GM23248 (cell line): ENCODE data around the gene PAK4. TPM values are rescaled to one million over a fixed set of nuclear protein-coding genes. Genes with fewer than 3 reads are reported as not detected.
A peak's percentile ranks its signal among the peaks of the same experiment; 100 is the strongest.

Experiments used
- DNase-seq: peaks from one replicate; pipeline ENCODE4 v3.0.0-alpha.2; 2015
- H2AFZ ChIP-seq: fragments of 200-600 bp; sonication (generic); 2 replicates; pipeline ENCODE4 v1.6.1; 2016; ENCODE audit warnings: antibody characterized with exemption
- H3F3A ChIP-seq: fragments of 200-600 bp; sonication (generic); 2 replicates; pipeline ENCODE4 v1.6.1; 2016; ENCODE audit warnings: mild to moderate bottlenecking, antibody characterized with exemption, mixed run types; ENCODE audit not compliant: insufficient read depth
- H3K27ac ChIP-seq: fragments of 200-600 bp; sonication (generic); 2 replicates; pipeline ENCODE4 v1.5.1; 2016; ENCODE audit warnings: mild to moderate bottlenecking
- H3K27me3 ChIP-seq: fragments of 200-600 bp; sonication (generic); replicated peaks from 2 replicates; pipeline ENCODE4 v1.6.1; 2016; ENCODE audit warnings: mild to moderate bottlenecking; ENCODE audit not compliant: insufficient read depth
- H3K36me3 ChIP-seq: fragments of 200-600 bp; sonication (generic); 2 replicates; pipeline ENCODE4 v1.6.1; 2016; ENCODE audit warnings: low read depth, mild to moderate bottlenecking
- H3K4me1 ChIP-seq: fragments of 200-600 bp; sonication (generic); 2 replicates; pipeline ENCODE4 v1.6.1; 2016; ENCODE audit warnings: mild to moderate bottlenecking; ENCODE audit not compliant: insufficient read depth
- H3K4me2 ChIP-seq: fragments of 200-600 bp; sonication (generic); one replicate; pipeline ENCODE4 v1.6.1; 2016; ENCODE audit warnings: mild to moderate bottlenecking; ENCODE audit not compliant: unreplicated experiment
- H3K4me3 ChIP-seq: fragments of 200-600 bp; sonication (generic); 2 replicates; pipeline ENCODE4 v1.5.1; 2016; ENCODE audit warnings: mild to moderate bottlenecking
- H3K79me2 ChIP-seq: fragments of 200-600 bp; sonication (generic); 2 replicates; pipeline ENCODE4 v1.6.1; 2016; ENCODE audit warnings: mild to moderate bottlenecking; ENCODE audit not compliant: insufficient read depth
- H3K9ac ChIP-seq: fragments of 200-600 bp; sonication (generic); 2 replicates; pipeline ENCODE4 v1.6.1; 2016; ENCODE audit warnings: mild to moderate bottlenecking
- H3K9me2 ChIP-seq: fragments of 200-600 bp; sonication (generic); 2 replicates; pipeline ENCODE4 v1.6.1; 2016; ENCODE audit warnings: mixed run types, mild to moderate bottlenecking, moderate library complexity; ENCODE audit not compliant: insufficient read depth
- H3K9me3 ChIP-seq: fragments of 200-600 bp; sonication (generic); one replicate; pipeline ENCODE4 v1.6.1; 2017; ENCODE audit warnings: low read depth
- H4K20me1 ChIP-seq: fragments of 200-600 bp; sonication (generic); 2 replicates; pipeline ENCODE4 v1.6.0; 2016; ENCODE audit not compliant: insufficient read depth
- EZH2 ChIP-seq: fragments of 200-600 bp; sonication (generic); IDR thresholded peaks from 2 replicates; pipeline ENCODE4 v1.6.1; 2018; ENCODE audit warnings: antibody characterized with exemption, mild to moderate bottlenecking; ENCODE audit not compliant: insufficient read depth, poor library complexity, severe bottlenecking
- EZH2phosphoT487 ChIP-seq: fragments of 200-600 bp; sonication (generic); IDR thresholded peaks from 2 replicates; pipeline ENCODE4 v1.6.1; 2018; ENCODE audit warnings: antibody characterized with exemption, moderate library complexity, mild to moderate bottlenecking, low read depth; ENCODE audit not compliant: insufficient read depth
- WGBS, 2 experiments: methylation state at CpG; one replicate each; pipeline ENCODE4 v1.1.6; 2015 to 2017; ENCODE audit warnings: low lambda C conversion rate in 2 of 2, low coverage in 1 of 2; ENCODE audit errors: missing lambda C conversion rate in 2 of 2; 5-methylcytosine and 5-hydroxymethylcytosine counted together
- in situ Hi-C: fragments of 300-500 bp; cut with MboI; formaldehyde crosslinking; loops from 2 replicates; pipeline ENCODE4 v1.15.0; 2020
- polyA plus RNA-seq: library from polyadenylated mRNA; unstranded; fragments of >200 nt; fragmentation: Nextera tagmentation; extraction: Ambion mirVana; gene quantifications from 2 replicates; pipeline ENCODE4 v1.2.1, GENCODE V29; 2016
- total RNA-seq: library from RNA; depleted of rRNA; stranded (reverse); fragments of >200 nt; shearing (Covaris generic); gene quantifications from 2 replicates; pipeline ENCODE4 v1.2.3, GENCODE V29; 2014

The PAK4 gene
- total and polyA plus RNA-seq, 2 experiments from 2014 or later = 10.9 to 20.1 TPM

DNA sequence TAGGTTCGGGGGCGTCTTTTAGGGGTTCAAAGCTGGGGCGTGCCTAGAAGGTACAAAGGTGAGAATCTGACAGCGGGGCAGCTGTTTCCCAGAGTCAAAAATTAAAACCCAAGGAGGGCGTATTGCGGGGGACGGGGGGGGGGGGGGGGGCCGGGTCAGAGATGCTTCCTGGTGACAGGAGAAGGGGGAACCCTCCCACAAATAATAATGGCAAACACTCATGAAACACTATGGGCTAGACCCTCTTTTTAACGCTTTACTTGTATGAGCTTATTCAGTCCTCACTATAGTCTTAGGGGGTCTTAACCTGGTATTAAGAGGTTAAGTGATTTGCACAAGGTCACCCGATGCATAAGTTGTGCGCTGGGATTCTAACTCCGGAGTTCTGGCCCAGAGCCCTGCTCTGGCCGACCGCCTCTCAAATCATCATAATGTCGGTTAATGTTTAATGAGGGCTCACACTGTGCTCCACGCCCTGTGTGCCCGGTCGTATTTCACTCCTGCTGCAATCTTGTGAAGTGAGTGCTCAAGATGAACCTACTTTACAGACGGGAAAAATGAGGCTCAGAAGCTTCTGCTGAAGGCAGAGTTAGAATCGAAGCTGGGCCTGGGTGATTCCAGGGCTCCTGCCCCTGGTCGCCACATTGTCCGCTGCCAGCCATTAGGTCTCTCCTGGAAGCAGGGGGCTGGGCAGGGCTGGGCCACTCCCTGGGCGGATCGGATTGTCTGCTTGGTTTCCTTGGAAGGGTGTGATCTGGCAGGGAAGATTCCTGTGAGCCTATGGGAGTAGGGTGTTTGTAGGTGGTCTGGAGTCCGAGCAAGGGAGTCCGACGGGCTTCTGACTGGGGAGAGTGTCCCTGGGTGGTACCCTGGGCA, 964 bp downstream of the PAK4 start:
- no peaks in the 10 kb centered on the region for H3K36me3 ChIP-seq
- H4K20me1 ChIP-seq = no peaks in the 10 kb centered on the region
- DNase-seq = peak; percentile 72
- no peak for TF ChIP-seq EZH2phosphoT487
- TF ChIP-seq EZH2 = no peak
- peak overlapping the region; percentile 64; the same call in 1 of the 2 replicates for H2AFZ ChIP-seq
- H3K4me3 ChIP-seq = peak overlapping the region; percentile 72
- in situ Hi-C loops = no loop called here
- H3K4me1 ChIP-seq = peaks cover 6% of the 10 kb centered on the region
- H3K9ac ChIP-seq = peak overlapping the region; percentile 76
- 6 to 9% methylated on average over 26 to 27 of the region's 27 CpGs for WGBS, 2 experiments
- H3K4me2 ChIP-seq = peak overlapping the region; percentile 89
- H3K9me2 ChIP-seq = no peaks in the 10 kb centered on the region
- H3K9me3 ChIP-seq = no peaks in the 10 kb centered on the region
- no peaks in the 10 kb centered on the region; the same call in 1 of the 2 replicates for H3F3A ChIP-seq
- no peaks in the 10 kb centered on the region for H3K27me3 ChIP-seq
- peak overlapping the region; percentile 11; the same call in 1 of the 2 replicates for H3K27ac ChIP-seq
- peaks cover 58% of the 10 kb centered on the region for H3K79me2 ChIP-seq

DNA sequence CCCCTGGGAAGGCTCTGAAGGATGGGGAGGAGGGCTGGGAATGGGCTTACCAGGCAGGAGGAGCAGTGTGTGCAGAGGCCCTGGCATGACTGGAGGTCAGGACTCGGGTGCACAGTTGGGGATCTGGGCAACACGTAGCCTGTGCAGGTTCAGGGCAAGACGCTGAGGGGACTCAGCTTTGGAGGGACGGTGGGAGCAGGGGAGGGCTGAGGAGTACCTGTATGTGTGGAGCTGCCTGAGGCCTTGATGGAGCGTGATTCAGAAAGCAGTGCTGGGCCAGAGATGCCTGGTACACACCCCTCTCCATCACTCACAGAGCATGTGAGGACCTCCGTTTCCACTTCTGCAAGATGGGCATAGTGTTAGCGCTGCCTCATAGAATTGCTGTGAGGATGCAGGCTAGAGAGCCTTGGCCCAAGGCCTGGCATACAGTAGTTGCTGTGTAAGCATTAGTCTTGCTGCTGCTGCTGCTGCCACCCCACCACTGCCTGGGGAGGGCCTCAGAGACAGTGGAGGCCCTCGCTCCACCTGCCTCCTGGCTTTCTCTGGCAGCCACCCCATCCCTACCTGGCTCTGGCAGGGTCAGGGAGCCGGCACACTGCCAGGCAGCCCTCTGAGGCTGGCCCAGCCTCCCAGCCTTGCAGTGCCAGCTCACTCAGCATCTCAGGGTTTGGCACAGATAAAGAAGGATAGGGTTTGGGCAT, 2.4 kb downstream of the PAK4 start:
- Histone ChIP-seq H3K36me3 (no peaks in the 10 kb centered on the region), H4K20me1 (no peaks in the 10 kb centered on the region), H3K4me1 (peaks cover 6% of the 10 kb centered on the region), H3K27me3 (no peaks in the 10 kb centered on the region), H2AFZ (no peak overlapping the region), H3K4me2 (no peak overlapping the region), H3K9ac (no peak overlapping the region), H3K4me3 (no peak overlapping the region), H3K9me3 (no peaks in the 10 kb centered on the region), H3K27ac (no peak overlapping the region), H3F3A (no peaks in the 10 kb centered on the region), H3K9me2 (no peaks in the 10 kb centered on the region), H3K79me2 (peaks cover 72% of the 10 kb centered on the region)
- in situ Hi-C loops = no loop called here
- peak; percentile 42 for DNase-seq
- TF ChIP-seq EZH2phosphoT487 (no peak), EZH2 (no peak)
- 58 to 60% methylated on average over 9 of the region's 9 CpGs for WGBS, 2 experiments

DNA sequence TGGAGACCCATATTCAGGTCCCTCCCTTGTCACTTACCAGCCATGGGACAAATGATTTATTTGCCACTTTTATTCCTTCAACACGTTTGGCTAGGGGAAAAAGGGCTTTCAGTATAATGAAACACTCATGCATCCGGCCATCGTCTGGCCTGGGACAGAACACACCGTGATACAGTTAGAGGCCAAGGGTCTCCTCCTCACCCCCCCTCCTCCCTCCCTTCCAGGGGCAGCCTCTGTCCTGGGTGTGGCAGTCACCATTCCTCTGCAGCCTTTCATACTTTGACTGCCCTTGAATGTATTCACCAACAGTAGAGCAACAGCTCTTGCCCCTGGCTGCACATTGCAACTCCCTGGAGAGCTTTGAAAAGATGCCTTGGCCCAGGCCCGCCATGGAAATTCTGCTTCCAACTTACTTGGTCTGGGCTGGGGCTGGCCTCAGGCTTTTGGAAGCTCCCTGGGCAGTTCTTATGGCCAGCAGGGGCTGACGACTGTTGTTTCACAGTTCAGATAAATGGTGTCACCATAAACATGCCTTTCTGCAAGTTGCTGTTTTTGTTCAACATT, 3.0 kb downstream of the PAK4 start:
- H4K20me1 ChIP-seq = no peaks in the 10 kb centered on the region
- no peaks in the 10 kb centered on the region for H3K36me3 ChIP-seq
- peaks cover 78% of the 10 kb centered on the region for H3K79me2 ChIP-seq
- 34 to 35% methylated on average over 6 of the region's 6 CpGs for WGBS, 2 experiments
- in situ Hi-C loops = no loop called here
- no peaks in the 10 kb centered on the region for H3K27me3 ChIP-seq
- no peak overlapping the region for H3K4me2 ChIP-seq
- DNase-seq = peak; percentile 51
- no peaks in the 10 kb centered on the region for H3K9me2 ChIP-seq
- H3K9ac ChIP-seq = no peak overlapping the region
- H3K9me3 ChIP-seq = no peaks in the 10 kb centered on the region
- H2AFZ ChIP-seq = no peak overlapping the region
- no peak for TF ChIP-seq EZH2
- no peak for TF ChIP-seq EZH2phosphoT487
- H3K4me3 ChIP-seq = no peak overlapping the region
- H3K27ac ChIP-seq = no peak overlapping the region
- peaks cover 6% of the 10 kb centered on the region for H3K4me1 ChIP-seq
- H3F3A ChIP-seq = no peaks in the 10 kb centered on the region

DNA sequence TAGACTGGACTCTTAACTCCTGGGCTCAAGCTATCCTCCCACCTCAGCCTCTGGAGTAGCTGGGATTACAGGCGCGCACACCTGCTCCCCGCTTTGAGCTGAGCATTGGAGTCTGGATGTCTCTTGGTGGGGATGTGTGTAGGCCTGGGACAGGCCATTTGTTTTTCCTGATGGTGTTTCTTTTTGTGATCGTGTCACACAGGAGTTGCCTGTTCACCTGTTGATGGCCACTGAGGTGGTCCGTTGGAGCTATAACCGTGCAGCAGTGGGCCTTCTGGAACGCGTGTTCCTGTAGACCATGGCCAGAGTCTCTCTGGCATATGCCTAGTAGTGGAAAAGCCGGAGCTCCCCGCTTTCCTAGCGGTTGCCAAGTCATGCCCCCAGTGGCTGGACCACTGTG, 3.5 kb downstream of the PAK4 start:
- no peak overlapping the region for H3K9ac ChIP-seq
- WGBS, 2 experiments = 92% methylated on average over 11 of the region's 11 CpGs

More for the DNA sequence above, 3.5 kb downstream of the PAK4 start:
- no peaks in the 10 kb centered on the region for H3K27me3 ChIP-seq
- in situ Hi-C loops = no loop called here
- DNase-seq = no peak
- no peak overlapping the region for H3K4me3 ChIP-seq
- H3K4me1 ChIP-seq = peaks cover 6% of the 10 kb centered on the region
- H2AFZ ChIP-seq = no peak overlapping the region
- TF ChIP-seq EZH2 = no peak
- TF ChIP-seq EZH2phosphoT487 = no peak
- no peaks in the 10 kb centered on the region for H3K9me2 ChIP-seq
- H4K20me1 ChIP-seq = no peaks in the 10 kb centered on the region
- H3K27ac ChIP-seq = no peak overlapping the region
- H3K36me3 ChIP-seq = no peaks in the 10 kb centered on the region
- no peaks in the 10 kb centered on the region for H3K9me3 ChIP-seq
- H3K4me2 ChIP-seq = no peak overlapping the region
- no peaks in the 10 kb centered on the region for H3F3A ChIP-seq
- H3K79me2 ChIP-seq = peaks cover 83% of the 10 kb centered on the region
